Choroid plexus epithelial cell (primary cell): ENCODE results near the gene SIAH1.

Experiments used
- DNase-seq: peaks from one replicate; pipeline ENCODE4 v3.0.0-alpha.2; 2010; ENCODE audit warnings: low read depth
- H3K4me3 ChIP-seq: 2 replicates; pipeline ENCODE4 v1.5.1; 2011; ENCODE audit warnings: low read depth, mild to moderate bottlenecking, control low read depth, low read length, moderate library complexity
- TF ChIP-seq, protein P1 (sequence below): conservative IDR thresholded peaks from 2 replicates; pipeline ENCODE4 v1.5.1; 2011; ENCODE audit warnings: low read depth, mild to moderate bottlenecking, control low read depth, inconsistent platforms, low read length, moderate library complexity

SIAH1 gene

DNA sequence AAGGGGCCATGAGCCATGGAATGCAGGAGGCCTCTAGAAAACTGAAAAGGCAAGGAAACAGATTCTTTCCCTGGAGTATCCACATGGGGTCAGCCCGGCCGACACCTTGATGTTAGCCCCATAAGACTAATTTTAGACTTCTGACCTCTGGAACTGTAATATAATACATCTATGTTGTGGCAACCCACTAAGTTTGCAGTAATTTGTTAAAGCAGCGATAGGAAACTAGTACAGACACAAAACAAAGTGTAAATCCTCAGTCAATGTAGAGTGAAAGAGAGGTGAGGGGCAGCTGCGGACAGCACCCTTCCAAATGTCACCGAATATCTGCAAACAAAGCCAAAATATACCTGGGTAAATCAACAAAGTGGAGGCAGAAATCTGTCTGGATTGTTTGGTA, 7.2 kb upstream of the SIAH1 start:
- no peak for DNase-seq
- H3K4me3 ChIP-seq, result no peak overlapping the region
- TF ChIP-seq, protein P1, sequence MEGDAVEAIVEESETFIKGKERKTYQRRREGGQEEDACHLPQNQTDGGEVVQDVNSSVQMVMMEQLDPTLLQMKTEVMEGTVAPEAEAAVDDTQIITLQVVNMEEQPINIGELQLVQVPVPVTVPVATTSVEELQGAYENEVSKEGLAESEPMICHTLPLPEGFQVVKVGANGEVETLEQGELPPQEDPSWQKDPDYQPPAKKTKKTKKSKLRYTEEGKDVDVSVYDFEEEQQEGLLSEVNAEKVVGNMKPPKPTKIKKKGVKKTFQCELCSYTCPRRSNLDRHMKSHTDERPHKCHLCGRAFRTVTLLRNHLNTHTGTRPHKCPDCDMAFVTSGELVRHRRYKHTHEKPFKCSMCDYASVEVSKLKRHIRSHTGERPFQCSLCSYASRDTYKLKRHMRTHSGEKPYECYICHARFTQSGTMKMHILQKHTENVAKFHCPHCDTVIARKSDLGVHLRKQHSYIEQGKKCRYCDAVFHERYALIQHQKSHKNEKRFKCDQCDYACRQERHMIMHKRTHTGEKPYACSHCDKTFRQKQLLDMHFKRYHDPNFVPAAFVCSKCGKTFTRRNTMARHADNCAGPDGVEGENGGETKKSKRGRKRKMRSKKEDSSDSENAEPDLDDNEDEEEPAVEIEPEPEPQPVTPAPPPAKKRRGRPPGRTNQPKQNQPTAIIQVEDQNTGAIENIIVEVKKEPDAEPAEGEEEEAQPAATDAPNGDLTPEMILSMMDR, result no peak

DNA sequence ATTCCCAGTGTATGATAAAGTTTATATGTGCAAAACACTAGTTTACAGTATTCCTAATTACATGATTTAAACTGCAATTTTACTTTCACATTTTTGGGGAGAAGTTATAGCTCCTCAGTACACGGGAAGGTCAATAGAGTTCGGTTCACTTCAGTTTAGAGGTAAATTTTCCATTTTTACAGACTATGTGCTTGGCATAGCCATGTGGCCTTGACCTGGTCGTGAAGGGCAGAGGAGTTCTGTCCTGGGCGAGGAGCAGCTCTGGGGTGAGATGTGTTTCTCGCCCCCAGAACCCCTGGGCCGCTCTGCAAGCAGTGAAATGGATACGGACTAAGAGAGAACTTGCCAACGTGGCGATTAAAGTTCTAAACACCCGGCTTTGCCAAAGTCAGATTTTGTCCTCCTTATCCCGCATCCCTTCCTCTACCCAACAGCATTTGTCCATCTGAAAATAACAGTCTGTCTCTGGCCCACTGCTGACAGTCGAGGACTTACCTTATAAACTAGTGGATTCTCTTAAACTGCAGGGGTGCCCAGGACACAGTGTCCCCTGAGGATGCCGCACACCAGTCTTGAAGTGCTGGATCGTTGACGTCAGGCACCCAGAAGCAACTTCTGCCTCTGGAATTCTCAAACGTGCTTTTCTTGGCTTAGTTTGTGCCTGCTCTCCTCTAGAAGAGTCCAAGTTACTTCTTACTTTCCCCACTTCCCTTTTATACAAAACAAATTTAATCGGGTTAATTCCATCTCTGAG, 1.5 kb upstream of the SIAH1 start:
- H3K4me3 ChIP-seq, result no peak overlapping the region
- peak; percentile 70 for DNase-seq
- TF ChIP-seq, protein P1, result no peak

GRCh38 chr16:48384520-48385252, 527 bp downstream of the SIAH1 start:
- DNase-seq, result peak; percentile 63
- peak overlapping the region; percentile 80 for H3K4me3 ChIP-seq
- TF ChIP-seq, protein P1, result no peak

DNA sequence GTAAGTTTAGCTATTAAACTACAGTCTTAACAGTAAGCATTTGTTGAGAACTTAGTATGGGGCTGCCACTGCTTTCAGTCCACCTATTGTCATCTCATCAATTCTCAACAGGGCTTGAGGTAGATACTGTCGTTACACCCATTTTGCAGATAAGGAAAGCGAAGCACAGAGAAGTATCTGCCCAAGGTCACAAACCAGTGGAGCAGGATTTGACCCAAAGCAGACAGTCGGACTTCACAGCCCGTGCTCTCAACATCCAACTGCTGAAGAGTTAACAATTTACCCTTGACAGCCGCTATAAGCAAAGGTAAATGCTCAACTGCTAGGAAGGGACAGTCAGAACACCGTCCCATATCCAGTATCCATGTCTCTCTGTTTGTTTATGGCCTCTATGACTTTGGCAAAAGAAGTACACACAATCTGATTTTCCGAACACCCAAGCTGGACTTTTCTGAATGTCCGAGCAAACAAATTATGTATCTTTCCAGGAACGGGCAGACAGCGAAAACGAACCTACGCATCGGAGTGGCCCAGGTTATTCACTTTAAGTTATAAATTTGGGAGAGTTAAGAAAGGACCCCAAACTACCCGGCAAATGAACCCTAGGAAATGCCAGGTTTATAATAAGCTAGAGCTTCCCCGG, 1.2 kb downstream of the SIAH1 start:
- DNase-seq, result no peak
- peak overlapping the region; percentile 80 for H3K4me3 ChIP-seq
- TF ChIP-seq, protein P1, result no peak

DNA sequence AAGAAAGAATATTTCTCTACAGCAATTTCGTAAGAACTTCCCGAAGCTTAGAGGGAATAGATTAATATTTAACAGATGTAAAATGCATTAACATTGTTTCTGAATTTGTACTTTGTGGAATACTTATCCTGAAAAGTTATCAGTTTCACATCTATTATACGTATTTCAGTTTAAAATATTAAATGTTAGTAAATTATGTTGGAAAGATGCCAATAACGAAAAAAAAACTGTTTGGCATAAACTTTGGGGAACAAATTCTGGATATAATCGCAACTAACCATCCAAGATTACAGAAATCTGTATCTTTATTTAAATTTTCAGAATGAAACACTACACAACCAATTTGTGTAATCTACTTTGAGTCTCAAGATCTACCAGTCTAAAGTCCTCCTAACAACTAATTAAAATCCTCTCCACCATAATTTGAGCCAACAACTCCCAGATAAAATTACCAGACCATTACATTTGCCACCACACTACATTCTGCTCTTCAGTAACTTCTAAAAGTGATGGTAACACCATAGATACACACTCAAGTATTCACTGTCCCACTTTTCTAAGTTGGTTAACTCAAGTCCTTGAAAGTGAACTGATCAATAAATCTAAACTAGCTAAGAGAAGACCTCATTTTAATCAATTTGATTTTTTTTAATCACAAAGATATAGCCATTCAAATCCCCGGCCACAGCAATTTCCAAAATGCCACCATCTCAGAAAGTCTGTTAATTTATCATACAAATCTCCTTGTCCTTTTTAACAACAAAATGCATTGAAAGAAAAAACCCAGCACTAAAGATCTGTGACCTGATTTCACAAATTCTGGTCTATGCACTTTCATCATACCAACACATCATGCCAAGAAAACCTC, 2.0 kb downstream of the SIAH1 start:
- peak; percentile 71 for DNase-seq
- peak overlapping the region; percentile 80 for H3K4me3 ChIP-seq
- TF ChIP-seq, protein P1, result no peak

GRCh38 chr16:48382131-48382530, 3.1 kb downstream of the SIAH1 start:
- no peak overlapping the region for H3K4me3 ChIP-seq
- TF ChIP-seq, protein P1, result no peak
- no peak for DNase-seq
